ENCODE results near the gene SEMA3A. TPM values are rescaled to one million over a fixed set of nuclear protein-coding genes. Genes with fewer than 3 reads are reported as not detected.

SEMA3A gene
- polyA plus RNA-seq, 1 donor from 2014 or later = 22.8 TPM

GRCh38 chr7:84076219-84076618, 118.4 kb downstream of the SEMA3A start:
- no peaks in the 10 kb centered on the region for H3K9me2 ChIP-seq (ENCODE audit: insufficient read depth, low read length)
- no peaks in the 10 kb centered on the region for H3K9me3 ChIP-seq (ENCODE audit: low read length)

GRCh38 chr7:84073186-84073875, 121.3 kb downstream of the SEMA3A start:
- Histone ChIP-seq H3K9me2 (ENCODE audit: insufficient read depth, low read length) (no peaks in the 10 kb centered on the region), H2AFZ (ENCODE audit: low read depth, low read length) (no peak overlapping the region), H4K20me1 (ENCODE audit: insufficient read depth) (no peaks in the 10 kb centered on the region), H3K9ac (ENCODE audit: low read length) (no peak overlapping the region), H3K36me3 (ENCODE audit: insufficient read depth, low read length) (no peaks in the 10 kb centered on the region), H3F3A (ENCODE audit: insufficient read depth, low read length, poor library complexity, severe bottlenecking) (no peaks in the 10 kb centered on the region), H3K4me2 (ENCODE audit: low read length) (no peak overlapping the region), H3K4me3 (ENCODE audit: low read length) (no peak overlapping the region), H3K27ac (ENCODE audit: low read length) (no peak overlapping the region), H3K9me3 (ENCODE audit: low read length) (no peaks in the 10 kb centered on the region), H3K79me2 (replicated peaks; ENCODE audit: insufficient read depth, low read length) (no peaks in the 10 kb centered on the region), H3K27me3 (ENCODE audit: insufficient read depth, low read depth, low read length) (no peaks in the 10 kb centered on the region)
- TF ChIP-seq TAF1 (IDR thresholded peaks at IDR 0.05; ENCODE audit: low read depth) (no peak), REST (IDR thresholded peaks at IDR 0.05; ENCODE audit: borderline replicate concordance) (no peak), CTCF (IDR thresholded peaks at IDR 0.05; ENCODE audit: poor library complexity, severe bottlenecking) (no peak), MXI1 (conservative IDR thresholded peaks at IDR 0.05; ENCODE audit: poor library complexity, severe bottlenecking) (no peak), SMC3 (conservative IDR thresholded peaks at IDR 0.05; ENCODE audit: poor library complexity) (no peak), EP300 (conservative IDR thresholded peaks at IDR 0.05; ENCODE audit: poor library complexity, severe bottlenecking) (no peak), EZH2 (IDR thresholded peaks at IDR 0.05; ENCODE audit: borderline replicate concordance, insufficient read depth, low read length, poor library complexity, severe bottlenecking) (no peak), POLR2AphosphoS5 (IDR thresholded peaks at IDR 0.05) (no peak), RAD21 (conservative IDR thresholded peaks at IDR 0.05) (no peak)

More at GRCh38 chr7:84076219-84076618, 118.4 kb downstream of the SEMA3A start:
- Histone ChIP-seq H3K4me2 (ENCODE audit: low read length) (no peak overlapping the region), H3K36me3 (ENCODE audit: insufficient read depth, low read length) (no peaks in the 10 kb centered on the region), H3K79me2 (replicated peaks; ENCODE audit: insufficient read depth, low read length) (no peaks in the 10 kb centered on the region), H3K27ac (ENCODE audit: low read length) (no peak overlapping the region), H3K9ac (ENCODE audit: low read length) (no peak overlapping the region), H2AFZ (ENCODE audit: low read depth, low read length) (no peak overlapping the region), H3K27me3 (ENCODE audit: insufficient read depth, low read depth, low read length) (no peaks in the 10 kb centered on the region), H3K4me3 (ENCODE audit: low read length) (no peak overlapping the region), H4K20me1 (ENCODE audit: insufficient read depth) (no peaks in the 10 kb centered on the region), H3F3A (ENCODE audit: insufficient read depth, low read length, poor library complexity, severe bottlenecking) (no peaks in the 10 kb centered on the region)
- TF ChIP-seq POLR2AphosphoS5 (IDR thresholded peaks at IDR 0.05) (no peak), SMC3 (conservative IDR thresholded peaks at IDR 0.05; ENCODE audit: poor library complexity) (no peak), RAD21 (conservative IDR thresholded peaks at IDR 0.05) (no peak), TAF1 (IDR thresholded peaks at IDR 0.05; ENCODE audit: low read depth) (no peak)

Data from neural cell (in vitro differentiated cells).